ENCODE data around the gene CCR7. TPM values are rescaled to one million over a fixed set of nuclear protein-coding genes. Genes with fewer than 3 reads are reported as not detected.
A peak's percentile ranks its signal among the peaks of the same experiment; 100 is the strongest.

Gene CCR7
- total and polyA plus RNA-seq, 7 donors = 0.08 to 0.24 (median 0.20) TPM; not detected in 1

GRCh38 chr17:40597556-40598300 is 32.5 kb upstream of the CCR7 start:
- no peaks in the 10 kb centered on the region for H3K4me1 ChIP-seq
- no peak for TF ChIP-seq CTCF (IDR thresholded peaks at IDR 0.05)
- H3K36me3 ChIP-seq (ENCODE audit: insufficient read depth in 1 of 2, low read depth in 1 of 2) = no peaks in the 10 kb centered on the region
- 90 to 92% (median 91%) methylated on average over 9 of the region's 9 CpGs for WGBS, 3 donors
- no peak for ATAC-seq
- H3K9me3 ChIP-seq = no peaks in the 10 kb centered on the region
- DNase-seq = no peak
- intact Hi-C loops (cut with DNase I) = no loop called here
- peak overlapping the region; percentile 50 for H3K27ac ChIP-seq
- no peak overlapping the region for H3K4me3 ChIP-seq
- H3K27me3 ChIP-seq (ENCODE audit: insufficient read depth in 3 of 3, low read length in 2 of 3) = no peaks in the 10 kb centered on the region

GRCh38 chr17:40597156-40597555 is 31.9 kb upstream of the CCR7 start:
- no peak overlapping the region for H3K4me3 ChIP-seq
- 88 to 91% (median 90%) methylated on average over 3 of the region's 3 CpGs for WGBS, 3 donors
- H3K4me1 ChIP-seq = no peaks in the 10 kb centered on the region
- no peaks in the 10 kb centered on the region for H3K27me3 ChIP-seq (ENCODE audit: insufficient read depth in 3 of 3, low read length in 2 of 3)
- H3K9me3 ChIP-seq = no peaks in the 10 kb centered on the region
- no peak for ATAC-seq
- H3K36me3 ChIP-seq (ENCODE audit: insufficient read depth in 1 of 2, low read depth in 1 of 2) = no peaks in the 10 kb centered on the region
- DNase-seq = no peak
- intact Hi-C loops (cut with DNase I) = no loop called here
- H3K27ac ChIP-seq = no peak overlapping the region
- TF ChIP-seq CTCF (IDR thresholded peaks at IDR 0.05) = no peak

GRCh38 chr17:40596261-40596919 is 31.1 kb upstream of the CCR7 start:
- Histone ChIP-seq H3K36me3 (ENCODE audit: insufficient read depth in 1 of 2, low read depth in 1 of 2) (no peaks in the 10 kb centered on the region), H3K9me3 (no peaks in the 10 kb centered on the region), H3K4me3 (no peak overlapping the region), H3K27me3 (ENCODE audit: insufficient read depth in 3 of 3, low read length in 2 of 3) (no peaks in the 10 kb centered on the region), H3K4me1 (no peaks in the 10 kb centered on the region), H3K27ac (no peak overlapping the region)
- TF ChIP-seq CTCF (IDR thresholded peaks at IDR 0.05) = no peak
- WGBS, 3 donors = 77 to 81% (median 77%) methylated on average over 7 of the region's 7 CpGs
- DNase-seq = no peak
- peak in 1 of 4 donors; percentile 49 for ATAC-seq
- intact Hi-C loops (cut with DNase I) = no loop called here

- 86 to 92% (median 88%) methylated on average over 3 of the region's 3 CpGs for WGBS, 3 donors
- H3K27me3 ChIP-seq (ENCODE audit: insufficient read depth in 3 of 3, low read length in 2 of 3) = peaks cover 0 to 3% (median 0%) of the 10 kb centered on the region in 3 donors
- no peak overlapping the region for H3K4me3 ChIP-seq
- DNase-seq = no peak
- intact Hi-C loops (cut with DNase I) = no loop called here
- no peaks in the 10 kb centered on the region for H3K4me1 ChIP-seq
- H3K27ac ChIP-seq = no peak overlapping the region
- no peak for TF ChIP-seq CTCF (IDR thresholded peaks at IDR 0.05)
- no peaks in the 10 kb centered on the region for H3K9me3 ChIP-seq
- no peaks in the 10 kb centered on the region for H3K36me3 ChIP-seq (ENCODE audit: insufficient read depth in 1 of 2, low read depth in 1 of 2)
- ATAC-seq = no peak
Observed at GRCh38 chr17:40590742-40591141, 25.5 kb upstream of the CCR7 start.
